Measurements from ENCODE around the gene FOXO6. TPM values are rescaled to one million over a fixed set of nuclear protein-coding genes. Genes with fewer than 3 reads are reported as not detected.

The FOXO6 gene
- total and polyA plus RNA-seq, 2 of the 13 experiments (the other 11 are each of a cell fraction or from before 2014, with no cell fraction given): 0.13 TPM; not detected in 1

- TF ChIP-seq, protein P1, sequence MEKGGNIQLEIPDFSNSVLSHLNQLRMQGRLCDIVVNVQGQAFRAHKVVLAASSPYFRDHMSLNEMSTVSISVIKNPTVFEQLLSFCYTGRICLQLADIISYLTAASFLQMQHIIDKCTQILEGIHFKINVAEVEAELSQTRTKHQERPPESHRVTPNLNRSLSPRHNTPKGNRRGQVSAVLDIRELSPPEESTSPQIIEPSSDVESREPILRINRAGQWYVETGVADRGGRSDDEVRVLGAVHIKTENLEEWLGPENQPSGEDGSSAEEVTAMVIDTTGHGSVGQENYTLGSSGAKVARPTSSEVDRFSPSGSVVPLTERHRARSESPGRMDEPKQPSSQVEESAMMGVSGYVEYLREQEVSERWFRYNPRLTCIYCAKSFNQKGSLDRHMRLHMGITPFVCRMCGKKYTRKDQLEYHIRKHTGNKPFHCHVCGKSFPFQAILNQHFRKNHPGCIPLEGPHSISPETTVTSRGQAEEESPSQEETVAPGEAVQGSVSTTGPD (CRISPR knock-in tag; IDR thresholded peaks at IDR 0.05): no peak
- TF ChIP-seq RAD51 (IDR thresholded peaks at IDR 0.05; ENCODE audit: borderline replicate concordance): no peak
- TF ChIP-seq, protein P2, sequence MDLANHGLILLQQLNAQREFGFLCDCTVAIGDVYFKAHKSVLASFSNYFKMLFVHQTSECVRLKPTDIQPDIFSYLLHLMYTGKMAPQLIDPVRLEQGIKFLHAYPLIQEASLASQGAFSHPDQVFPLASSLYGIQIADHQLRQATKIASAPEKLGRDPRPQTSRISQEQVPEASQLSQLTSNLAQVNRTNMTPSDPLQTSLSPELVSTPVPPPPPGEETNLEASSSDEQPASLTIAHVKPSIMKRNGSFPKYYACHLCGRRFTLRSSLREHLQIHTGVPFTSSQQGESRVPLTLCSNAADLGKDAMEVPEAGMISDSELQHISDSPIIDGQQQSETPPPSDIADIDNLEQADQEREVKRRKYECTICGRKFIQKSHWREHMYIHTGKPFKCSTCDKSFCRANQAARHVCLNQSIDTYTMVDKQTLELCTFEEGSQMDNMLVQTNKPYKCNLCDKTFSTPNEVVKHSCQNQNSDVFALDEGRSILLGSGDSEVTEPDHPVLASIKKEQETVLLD (CRISPR knock-in tag; IDR thresholded peaks at IDR 0.05; ENCODE audit: low read depth): no peak
- no peak for TF ChIP-seq ARNTL (CRISPR knock-in tag; IDR thresholded peaks at IDR 0.05)
- no peak for TF ChIP-seq NCOA5 (CRISPR knock-in tag; IDR thresholded peaks at IDR 0.05)
Measured at GRCh38 chr1:41392528-41392924, 31.3 kb downstream of the FOXO6 start (continued).

GRCh38 chr1:41393716-41394368 lies 32.6 kb downstream of the FOXO6 start:
- Histone ChIP-seq H3K27me3 (ENCODE audit: control insufficient read depth in 1 of 2, insufficient read depth in 2 of 2, low read length in 2 of 2) (peaks cover 4 to 25% of the 10 kb centered on the region in 2 experiments; a peak in 2 of 5 replicates), H3K4me2 (ENCODE audit: low read depth, low read length) (no peak overlapping the region), H3K79me2 (ENCODE audit: insufficient read depth, low read length) (no peaks in the 10 kb centered on the region), H4K20me1 (ENCODE audit: insufficient read depth, low read length) (no peaks in the 10 kb centered on the region), H3K9ac (ENCODE audit: insufficient read depth, low read depth, low read length) (no peak overlapping the region), H3K9me3 (ENCODE audit: low read length) (no peaks in the 10 kb centered on the region), H3K36me3 (replicated peaks in 1 of 2; ENCODE audit: control insufficient read depth in 1 of 2, insufficient read depth in 2 of 2, low read length in 2 of 2) (no peaks in the 10 kb centered on the region), H3K27ac (ENCODE audit: extremely low read length, insufficient read depth, low read length) (no peak overlapping the region), H3K4me1 (ENCODE audit: insufficient read depth, low read length) (no peaks in the 10 kb centered on the region), H2AFZ (ENCODE audit: low read length) (no peak overlapping the region), H3K4me3 (replicated peaks in 1 of 3; ENCODE audit: insufficient read depth in 1 of 3, low read depth in 2 of 3, low read length in 3 of 3) (no peak overlapping the region)
- in situ Hi-C loops (cut with HindIII; ENCODE audit: extremely low pct_ligation_motif_present, low pct_unique_long_range_greater_than_20kb) (no loop called here), intact Hi-C loops (cut with micrococcal nuclease; ENCODE audit: unreplicated experiment) (no loop called here)
- WGBS (ENCODE audit: low lambda C conversion rate): 5% methylated on average over 6 of the region's 6 CpGs
- BruUV-seq (replicated peaks): no TSS peak
- FAIRE-seq (no peak), ATAC-seq (no peak), DNase-seq (ENCODE audit: low spot score) (no peak)
- TF ChIP-seq, protein P3, sequence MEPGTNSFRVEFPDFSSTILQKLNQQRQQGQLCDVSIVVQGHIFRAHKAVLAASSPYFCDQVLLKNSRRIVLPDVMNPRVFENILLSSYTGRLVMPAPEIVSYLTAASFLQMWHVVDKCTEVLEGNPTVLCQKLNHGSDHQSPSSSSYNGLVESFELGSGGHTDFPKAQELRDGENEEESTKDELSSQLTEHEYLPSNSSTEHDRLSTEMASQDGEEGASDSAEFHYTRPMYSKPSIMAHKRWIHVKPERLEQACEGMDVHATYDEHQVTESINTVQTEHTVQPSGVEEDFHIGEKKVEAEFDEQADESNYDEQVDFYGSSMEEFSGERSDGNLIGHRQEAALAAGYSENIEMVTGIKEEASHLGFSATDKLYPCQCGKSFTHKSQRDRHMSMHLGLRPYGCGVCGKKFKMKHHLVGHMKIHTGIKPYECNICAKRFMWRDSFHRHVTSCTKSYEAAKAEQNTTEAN (CRISPR knock-in tag; conservative IDR thresholded peaks at IDR 0.05): no peak
- TF ChIP-seq HOXA7 (CRISPR knock-in tag; IDR thresholded peaks at IDR 0.05) (no peak), XRCC5 (optimal IDR thresholded peaks at IDR 0.05; ENCODE audit: low read length) (no peak), PITX1 (CRISPR knock-in tag; IDR thresholded peaks at IDR 0.05) (no peak), ZNF839 (CRISPR knock-in tag; IDR thresholded peaks at IDR 0.05; ENCODE audit: borderline replicate concordance) (no peak), MEF2D (CRISPR knock-in tag; IDR thresholded peaks at IDR 0.05) (no peak)
- TF ChIP-seq, protein P4, sequence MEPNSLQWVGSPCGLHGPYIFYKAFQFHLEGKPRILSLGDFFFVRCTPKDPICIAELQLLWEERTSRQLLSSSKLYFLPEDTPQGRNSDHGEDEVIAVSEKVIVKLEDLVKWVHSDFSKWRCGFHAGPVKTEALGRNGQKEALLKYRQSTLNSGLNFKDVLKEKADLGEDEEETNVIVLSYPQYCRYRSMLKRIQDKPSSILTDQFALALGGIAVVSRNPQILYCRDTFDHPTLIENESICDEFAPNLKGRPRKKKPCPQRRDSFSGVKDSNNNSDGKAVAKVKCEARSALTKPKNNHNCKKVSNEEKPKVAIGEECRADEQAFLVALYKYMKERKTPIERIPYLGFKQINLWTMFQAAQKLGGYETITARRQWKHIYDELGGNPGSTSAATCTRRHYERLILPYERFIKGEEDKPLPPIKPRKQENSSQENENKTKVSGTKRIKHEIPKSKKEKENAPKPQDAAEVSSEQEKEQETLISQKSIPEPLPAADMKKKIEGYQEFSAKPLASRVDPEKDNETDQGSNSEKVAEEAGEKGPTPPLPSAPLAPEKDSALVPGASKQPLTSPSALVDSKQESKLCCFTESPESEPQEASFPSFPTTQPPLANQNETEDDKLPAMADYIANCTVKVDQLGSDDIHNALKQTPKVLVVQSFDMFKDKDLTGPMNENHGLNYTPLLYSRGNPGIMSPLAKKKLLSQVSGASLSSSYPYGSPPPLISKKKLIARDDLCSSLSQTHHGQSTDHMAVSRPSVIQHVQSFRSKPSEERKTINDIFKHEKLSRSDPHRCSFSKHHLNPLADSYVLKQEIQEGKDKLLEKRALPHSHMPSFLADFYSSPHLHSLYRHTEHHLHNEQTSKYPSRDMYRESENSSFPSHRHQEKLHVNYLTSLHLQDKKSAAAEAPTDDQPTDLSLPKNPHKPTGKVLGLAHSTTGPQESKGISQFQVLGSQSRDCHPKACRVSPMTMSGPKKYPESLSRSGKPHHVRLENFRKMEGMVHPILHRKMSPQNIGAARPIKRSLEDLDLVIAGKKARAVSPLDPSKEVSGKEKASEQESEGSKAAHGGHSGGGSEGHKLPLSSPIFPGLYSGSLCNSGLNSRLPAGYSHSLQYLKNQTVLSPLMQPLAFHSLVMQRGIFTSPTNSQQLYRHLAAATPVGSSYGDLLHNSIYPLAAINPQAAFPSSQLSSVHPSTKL (CRISPR knock-in tag; IDR thresholded peaks at IDR 0.05): no peak
- CTCF ChIA-PET (ENCODE audit: low intra/inter-chr PET ratio, low total read pairs): no interaction called here
- POLR2A ChIA-PET: no interaction called here

All from HepG2 (cell line).